PC-3 (cell line): Measurements from ENCODE around the gene HIPK3. TPM values are rescaled to one million over a fixed set of nuclear protein-coding genes. Genes with fewer than 3 reads are reported as not detected.

Source experiments
- ATAC-seq: fragments of 200-7000 bp; cut with Tn5 transposase; 2 replicates; pipeline ENCODE4 v1.9.1; 2020; ENCODE audit warnings: mild to moderate bottlenecking, moderate library complexity
- BruUV-seq: library from RNA; stranded (reverse); fragments of 400-500 nt; replicated peaks from 2 replicates; lab custom pipeline; 2021; lab: Mats Ljungman, UMichigan
- CTCF ChIA-PET: fragments of 300-600 bp; sonication (Branson Sonifier 250); formaldehyde crosslinking; loops from one replicate; lab custom pipeline; 2022; ENCODE audit warnings: antibody characterized with exemption; lab: Charles Lee
- POLR2A ChIA-PET: fragments of 300-600 bp; sonication (Branson Sonifier 250); formaldehyde crosslinking; loops from one replicate; lab custom pipeline; 2022; ENCODE audit warnings: antibody characterized with exemption; ENCODE audit not compliant: unreplicated experiment; lab: Charles Lee
- DNase-seq: peaks from one replicate; pipeline ENCODE4 v3.0.0-alpha.2; 2015
- H2AFZ ChIP-seq: fragments of 300-600 bp; sonication (generic); 2 replicates; pipeline ENCODE4 v1.6.0; 2016; ENCODE audit warnings: antibody characterized with exemption, low read length
- H3F3A ChIP-seq: fragments of 300-600 bp; sonication (generic); one replicate; pipeline ENCODE4 v1.6.0; 2017; ENCODE audit warnings: antibody characterized with exemption, low read length, control low read depth, mild to moderate bottlenecking; ENCODE audit not compliant: unreplicated experiment
- H3K27ac ChIP-seq: fragments of 300-600 bp; sonication (generic); 2 replicates; pipeline ENCODE4 v1.5.1; 2016; ENCODE audit warnings: mild to moderate bottlenecking, low read length
- H3K27me3 ChIP-seq: fragments of 300-600 bp; sonication (generic); 2 replicates; pipeline ENCODE4 v1.6.1; 2016; ENCODE audit warnings: low read length, mixed read lengths
- H3K36me3 ChIP-seq: fragments of 300-600 bp; sonication (generic); 2 replicates; pipeline ENCODE4 v1.6.1; 2016; ENCODE audit warnings: low read depth, mixed run types, low read length, mixed read lengths
- H3K4me1 ChIP-seq: fragments of 300-600 bp; sonication (generic); 2 replicates; pipeline ENCODE4 v1.5.1; 2016; ENCODE audit warnings: low read length; ENCODE audit not compliant: insufficient read depth
- H3K4me2 ChIP-seq: fragments of 300-600 bp; sonication (generic); 2 replicates; pipeline ENCODE4 v1.6.0; 2016; ENCODE audit warnings: low read length
- H3K4me3 ChIP-seq: fragments of 300-600 bp; sonication (generic); 2 replicates; pipeline ENCODE4 v1.5.1; 2016; ENCODE audit warnings: mild to moderate bottlenecking, low read length, mixed read lengths
- H3K79me2 ChIP-seq: fragments of 300-600 bp; sonication (generic); 2 replicates; pipeline ENCODE4 v1.6.1; 2017; ENCODE audit warnings: low read length, mixed read lengths
- H3K9ac ChIP-seq: fragments of 300-600 bp; sonication (generic); 2 replicates; pipeline ENCODE4 v1.6.0; 2016; ENCODE audit warnings: mild to moderate bottlenecking, low read length
- H3K9me2 ChIP-seq: fragments of 300-600 bp; sonication (generic); replicated peaks from 2 replicates; pipeline ENCODE4 v1.6.1; 2016; ENCODE audit warnings: mixed run types, low read length, mixed read lengths
- H3K9me3 ChIP-seq: fragments of 300-600 bp; sonication (generic); 2 replicates; pipeline ENCODE4 v1.6.1; 2016; ENCODE audit warnings: low read length, mixed read lengths
- H4K20me1 ChIP-seq: fragments of 300-600 bp; sonication (generic); 2 replicates; pipeline ENCODE4 v1.6.1; 2016; ENCODE audit warnings: low read length, mixed read lengths
- CTCF ChIP-seq: fragments of 300-600 bp; sonication (generic); conservative IDR thresholded peaks from 2 replicates; pipeline ENCODE4 v1.5.1; 2017; ENCODE audit warnings: antibody characterized with exemption, low read depth, mild to moderate bottlenecking, low read length
- EZH2 ChIP-seq: fragments of 300-600 bp; sonication (generic); IDR thresholded peaks from one replicate; pipeline ENCODE4 v1.6.1; 2017; ENCODE audit warnings: antibody characterized with exemption, mild to moderate bottlenecking, low read length; ENCODE audit not compliant: unreplicated experiment
- EZH2phosphoT487 ChIP-seq: fragments of 300-600 bp; sonication (generic); IDR thresholded peaks from 2 replicates; pipeline ENCODE4 v1.6.1; 2018; ENCODE audit warnings: mild to moderate bottlenecking, antibody characterized with exemption, low read length, borderline replicate concordance
- intact Hi-C: fragments of 100-400 bp; cut with micrococcal nuclease; formaldehyde crosslinking; loops from 2 replicates; pipeline ENCODE4 v1.9.0; 2023
- total RNA-seq: library from RNA; depleted of rRNA; stranded (reverse); fragments of >200 nt; gene quantifications from 2 replicates; pipeline ENCODE4 v1.2.3, GENCODE V29; 2014

HIPK3 gene
- total RNA-seq, 1 experiment from 2014 or later = 19.4 TPM

GRCh38 chr11:33333816-33334215, 76.6 kb downstream of the HIPK3 start:
- Histone ChIP-seq H3K36me3 (peaks cover 2% of the 10 kb centered on the region; the same call in 1 of the 2 replicates), H3K9me2 (no peaks in the 10 kb centered on the region), H3K9me3 (no peaks in the 10 kb centered on the region), H3K9ac (no peak overlapping the region), H3K4me1 (no peaks in the 10 kb centered on the region), H3K79me2 (no peaks in the 10 kb centered on the region), H3K27ac (no peak overlapping the region), H3K27me3 (no peaks in the 10 kb centered on the region), H3F3A (no peaks in the 10 kb centered on the region), H3K4me3 (no peak overlapping the region), H2AFZ (no peak overlapping the region), H3K4me2 (no peak overlapping the region), H4K20me1 (no peaks in the 10 kb centered on the region)
- no peak for ATAC-seq
- CTCF ChIA-PET = no interaction called here
- TF ChIP-seq CTCF (no peak), EZH2 (no peak), EZH2phosphoT487 (no peak)
- no TSS peak for BruUV-seq
- intact Hi-C loops = no loop called here
- POLR2A ChIA-PET = no interaction called here
- DNase-seq = no peak

GRCh38 chr11:33334627-33335026, 77.4 kb downstream of the HIPK3 start:
- Histone ChIP-seq H3K27ac (no peak overlapping the region), H3K36me3 (peaks cover 6% of the 10 kb centered on the region; the same call in 1 of the 2 replicates), H3K79me2 (no peaks in the 10 kb centered on the region), H4K20me1 (no peaks in the 10 kb centered on the region), H3K4me2 (no peak overlapping the region), H3K4me3 (no peak overlapping the region), H3F3A (no peaks in the 10 kb centered on the region), H3K9me2 (no peaks in the 10 kb centered on the region), H3K9me3 (no peaks in the 10 kb centered on the region), H2AFZ (no peak overlapping the region), H3K9ac (no peak overlapping the region), H3K4me1 (no peaks in the 10 kb centered on the region), H3K27me3 (no peaks in the 10 kb centered on the region)
- no TSS peak for BruUV-seq
- CTCF ChIA-PET = no interaction called here
- DNase-seq (no peak), ATAC-seq (no peak)
- TF ChIP-seq EZH2phosphoT487 (no peak), CTCF (no peak), EZH2 (no peak)
- intact Hi-C loops = no loop called here
- POLR2A ChIA-PET = no interaction called here

GRCh38 chr11:33339247-33339646, 82.1 kb downstream of the HIPK3 start:
- Histone ChIP-seq H3K4me3 (no peak overlapping the region), H3K27ac (no peak overlapping the region), H3K9me3 (no peaks in the 10 kb centered on the region), H3K9me2 (no peaks in the 10 kb centered on the region), H4K20me1 (no peaks in the 10 kb centered on the region), H3K27me3 (no peaks in the 10 kb centered on the region), H3K36me3 (peaks cover 12% of the 10 kb centered on the region), H2AFZ (no peak overlapping the region), H3K9ac (no peak overlapping the region), H3K79me2 (no peaks in the 10 kb centered on the region), H3K4me1 (no peaks in the 10 kb centered on the region), H3F3A (no peaks in the 10 kb centered on the region), H3K4me2 (no peak overlapping the region)
- DNase-seq (no peak), ATAC-seq (no peak)
- BruUV-seq = no TSS peak
- no peak for TF ChIP-seq EZH2phosphoT487
- no peak for TF ChIP-seq EZH2
- no peak for TF ChIP-seq CTCF
- POLR2A ChIA-PET = no interaction called here
- CTCF ChIA-PET = interaction anchor here (0.5 kb wide), 1 partner anchor 74 kb away, joined by 9 read pairs; no protein-coding TSS in a partner anchor
- intact Hi-C loops = no loop called here
